K562 (cell line): ENCODE data around the gene PLCB4. TPM values are rescaled to one million over a fixed set of nuclear protein-coding genes. Genes with fewer than 3 reads are reported as not detected.

Experiments
- ATAC-seq: fragments of 200-7000 bp; cut with Tn5 transposase; 3 replicates; pipeline ENCODE4 v1.9.1; 2020; ENCODE audit warnings: moderate library complexity
- BruUV-seq: library from RNA; stranded (reverse); fragments of 400-500 nt; replicated peaks from 2 replicates; lab custom pipeline; 2021; lab: Mats Ljungman, UMichigan
- CTCF ChIA-PET: fragments of 300-600 bp; formaldehyde crosslinking; extraction: SDS; loops from one replicate; lab custom pipeline; 2021; ENCODE audit warnings: low intra/inter-chr PET ratio; lab: Yijun Ruan, JAX
- POLR2A ChIA-PET: fragments of 300-600, 350-650 bp; sonication (Branson Sonifier 250); formaldehyde crosslinking; extraction: SDS; loops from one replicate; lab custom pipeline; 2021; ENCODE audit warnings: antibody characterized with exemption, inconsistent platforms; lab: Yijun Ruan, JAX
- DNase-seq, 4 experiments: peaks; one replicate each; pipeline versions ENCODE4 v3.0.0 to v3.0.0-alpha.2; 2011 to 2018; ENCODE audit warnings: low spot score in 3 of 4, mixed read lengths in 3 of 4; ENCODE audit errors: extremely low read depth in 1 of 4
- FAIRE-seq: peaks from 2 replicates; lab custom pipeline; 2011; peaks lifted over from hg19 to GRCh38; lab: Jason Lieb, UNC
- H2AFZ ChIP-seq: 2 replicates; pipeline ENCODE4 v1.6.0; 2011; ENCODE audit warnings: low read depth, low read length, control low read depth, inconsistent platforms
- H3K27ac ChIP-seq: fragments of 200-600 bp; 3 replicates; pipeline ENCODE4 v1.8.0; 2011; ENCODE audit warnings: low read depth, mild to moderate bottlenecking, control low read depth, inconsistent platforms, low read length, moderate library complexity, mixed read lengths; ENCODE audit errors: extremely low read depth
- H3K27me3 ChIP-seq, 2 experiments: fragments of 300-600 bp in 1 of 2; 2 replicates in 1 of 2; 3 replicates in 1 of 2; pipeline versions ENCODE4 v1.6.0 to v1.8.0; 2011; ENCODE audit warnings: inconsistent platforms in 2 of 2, low read length in 2 of 2, mild to moderate bottlenecking in 1 of 2, mixed read lengths in 1 of 2, moderate library complexity in 1 of 2; ENCODE audit not compliant: control insufficient read depth in 2 of 2, insufficient read depth in 2 of 2
- H3K36me3 ChIP-seq: fragments of 300-600 bp; 3 replicates; pipeline ENCODE4 v1.8.0; 2011; ENCODE audit warnings: mild to moderate bottlenecking, low read length, inconsistent platforms; ENCODE audit not compliant: control insufficient read depth, insufficient read depth
- H3K4me1 ChIP-seq, 2 experiments: fragments of 200-600 bp in 1 of 2; replicated peaks in 1 of 2; 2 replicates in 1 of 2; 3 replicates in 1 of 2; pipeline versions ENCODE4 v1.5.1 to v1.8.0; 2011; ENCODE audit warnings: inconsistent platforms in 2 of 2, low read length in 2 of 2, mild to moderate bottlenecking in 1 of 2, mixed read lengths in 1 of 2, moderate library complexity in 1 of 2; ENCODE audit not compliant: control insufficient read depth in 2 of 2, insufficient read depth in 2 of 2
- H3K4me2 ChIP-seq: 2 replicates; pipeline ENCODE4 v1.6.1; 2011; ENCODE audit warnings: low read length, control low read depth, inconsistent platforms, mixed read lengths; ENCODE audit not compliant: insufficient read depth
- H3K4me3 ChIP-seq: fragments of 200-600 bp; sonication (generic), shearing (Covaris generic); 2 replicates; pipeline ENCODE4 v1.5.1; 2016; ENCODE audit warnings: control low read depth, inconsistent platforms
- H3K79me2 ChIP-seq: fragments of 200-600 bp; 3 replicates; pipeline ENCODE4 v1.8.0; 2011; ENCODE audit warnings: low read length, inconsistent platforms; ENCODE audit not compliant: control insufficient read depth, insufficient read depth
- H3K9ac ChIP-seq, 2 experiments: 2 replicates each; pipeline versions ENCODE4 v1.6.0 to v1.6.1; 2011; ENCODE audit warnings: low read depth in 2 of 2, low read length in 2 of 2, control low read depth in 1 of 2, inconsistent platforms in 1 of 2, mild to moderate bottlenecking in 1 of 2, mixed read lengths in 1 of 2; ENCODE audit not compliant: insufficient read depth in 1 of 2
- H3K9me1 ChIP-seq: one replicate; pipeline ENCODE4 v1.6.0; 2011; ENCODE audit warnings: inconsistent platforms, mild to moderate bottlenecking, low read length, moderate library complexity; ENCODE audit not compliant: control insufficient read depth, insufficient read depth
- H3K9me3 ChIP-seq: replicated peaks from 2 replicates; pipeline ENCODE4 v1.5.1; 2011; ENCODE audit warnings: low read depth, low read length, inconsistent platforms; ENCODE audit not compliant: control insufficient read depth, insufficient read depth
- H4K20me1 ChIP-seq: replicated peaks from 2 replicates; pipeline ENCODE4 v1.6.1; 2011; ENCODE audit warnings: low read length, inconsistent platforms, mixed read lengths; ENCODE audit not compliant: control insufficient read depth, insufficient read depth
- CBFA2T3 ChIP-seq: fragments of 450-650 bp; IDR thresholded peaks from 2 replicates; pipeline ENCODE4 v1.6.1; 2017
- CTBP1 ChIP-seq: fragments of 450-650 bp; IDR thresholded peaks from 2 replicates; pipeline ENCODE4 v1.6.1; 2016; ENCODE audit warnings: borderline replicate concordance
- DIDO1 ChIP-seq: fragments of 450-650 bp; IDR thresholded peaks from 2 replicates; pipeline ENCODE4 v1.6.1; 2016; ENCODE audit warnings: low read depth, missing biosample characterization, missing genetic modification characterization
- DPF2 ChIP-seq: fragments of 450-650 bp; IDR thresholded peaks from 2 replicates; pipeline ENCODE4 v1.6.1; 2016
- FOXA3 ChIP-seq, 2 experiments: fragments of 450-650 bp in 1 of 2; sonication (generic) in 1 of 2; formaldehyde crosslinking; IDR thresholded peaks in 1 of 2; conservative IDR thresholded peaks in 1 of 2; 2 replicates each; pipeline versions ENCODE4 v1.4.0 to v1.8.0; 2020 to 2022; ENCODE audit warnings: mild to moderate bottlenecking in 2 of 2, missing genetic modification reagents in 1 of 2
- GATA2 ChIP-seq: sonication (generic); formaldehyde crosslinking; IDR thresholded peaks from 2 replicates; pipeline ENCODE4 v1.4.0; 2020; ENCODE audit warnings: mild to moderate bottlenecking, missing genetic modification reagents
- SMC3 ChIP-seq: conservative IDR thresholded peaks from 2 replicates; pipeline ENCODE4 v1.6.1; 2011; ENCODE audit warnings: low read depth, low read length, improper control_type of control experiment; ENCODE audit not compliant: insufficient read depth
- TCFL5 ChIP-seq: fragments of 250-450 bp; sonication (Bioruptor Pico); conservative IDR thresholded peaks from 2 replicates; pipeline ENCODE4 v1.6.1; 2021; ENCODE audit warnings: mild to moderate bottlenecking, moderate library complexity, matching md5 sums
- TEAD4 ChIP-seq, 2 experiments: sonication (generic) in 1 of 2; formaldehyde crosslinking in 1 of 2; IDR thresholded peaks; 2 replicates each; pipeline versions ENCODE4 v1.6.1 to v1.8.0; 2012 to 2022; ENCODE audit warnings: borderline replicate concordance in 1 of 2, inconsistent platforms in 1 of 2, low read length in 1 of 2, mild to moderate bottlenecking in 1 of 2, missing genetic modification reagents in 1 of 2
- ZNF140 ChIP-seq: fragments of 250-450 bp; sonication (Bioruptor Pico); IDR thresholded peaks from 2 replicates; pipeline ENCODE4 v1.8.0; 2021; ENCODE audit warnings: moderate library complexity, mild to moderate bottlenecking, inconsistent platforms
- WGBS: fragments of 100-300 bp; shearing (Covaris generic); methylation state at CpG from one replicate; pipeline ENCODE4 v1.1.6; 2016; ENCODE audit warnings: low coverage, mixed read lengths; ENCODE audit not compliant: insufficient coverage; ENCODE audit errors: missing lambda C conversion rate; 5-methylcytosine and 5-hydroxymethylcytosine counted together
- in situ Hi-C: fragments of 300-500 bp; cut with MboI; formaldehyde crosslinking; loops from 4 replicates; pipeline ENCODE4 v1.15.0; 2018; ENCODE audit warnings: inconsistent platforms, mixed read lengths
- intact Hi-C: fragments of 100-400 bp; cut with micrococcal nuclease; formaldehyde crosslinking; loops from 2 replicates; pipeline ENCODE4 v1.14.2; 2022
- polyA plus RNA-seq, 8 experiments: library from polyadenylated mRNA; depleted of rRNA in 4 of 8; stranded (reverse) in 5 of 8; unstranded in 3 of 8; fragments of >200 nt; fragmentation: Nextera tagmentation in 2 of 8; fragmentation: Illumina TruSeq in 1 of 8; extraction: Ambion mirVana in 2 of 8; extraction: Trizol in 1 of 8; gene quantifications; 2 replicates each; pipeline versions ENCODE4 v1.2.1 to v1.2.3, GENCODE V29; 2011 to 2014; ENCODE audit warnings: inconsistent platforms in 1 of 8, missing spikeins in 1 of 8
- total RNA-seq, 7 experiments: library from RNA; depleted of rRNA in 6 of 7; stranded (reverse); fragments of >200 nt in 6 of 7; fragmentation: Illumina TruSeq in 2 of 7; extraction: Trizol in 2 of 7; gene quantifications; 2 replicates each; pipeline versions ENCODE4 v1.2.1 to v1.2.3, GENCODE V29; 2011 to 2021; ENCODE audit warnings: low replicate concordance in 1 of 7
- TF ChIP-seq, protein P1 (sequence below): sonication (generic); formaldehyde crosslinking; IDR thresholded peaks from 2 replicates; pipeline ENCODE4 v1.8.1; 2023; ENCODE audit warnings: mild to moderate bottlenecking, missing genetic modification reagents
- TF ChIP-seq, protein P2 (sequence below): fragments of 250-450 bp; sonication (Bioruptor Pico); IDR thresholded peaks from 2 replicates; pipeline ENCODE4 v1.4.0; 2020

Gene PLCB4
- total and polyA plus RNA-seq, 9 of the 15 experiments (the other 6 are each of a cell fraction or from before 2014, with no cell fraction given), result 0.20 to 2.9 (median 0.52) TPM

DNA sequence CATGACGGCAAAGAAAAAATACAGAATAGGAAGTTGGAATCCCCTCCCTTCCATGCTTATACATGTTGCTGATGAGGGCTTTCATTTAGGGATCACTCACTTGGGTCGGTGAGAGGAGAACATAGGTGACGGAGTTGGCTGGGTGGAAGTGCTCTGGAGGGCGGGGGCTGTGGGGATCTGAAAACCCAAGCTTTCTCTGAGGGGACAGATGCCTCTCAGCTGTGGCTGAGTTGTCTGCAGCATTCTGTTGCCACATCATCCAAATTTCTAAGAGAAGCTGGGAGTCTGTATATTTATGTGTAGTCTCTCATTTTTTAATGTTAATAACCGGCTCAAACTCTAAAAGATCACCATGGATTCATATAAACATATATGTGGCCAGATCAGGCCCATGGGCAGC is 141.5 kb downstream of the PLCB4 start (continued):
- TF ChIP-seq, protein P1, sequence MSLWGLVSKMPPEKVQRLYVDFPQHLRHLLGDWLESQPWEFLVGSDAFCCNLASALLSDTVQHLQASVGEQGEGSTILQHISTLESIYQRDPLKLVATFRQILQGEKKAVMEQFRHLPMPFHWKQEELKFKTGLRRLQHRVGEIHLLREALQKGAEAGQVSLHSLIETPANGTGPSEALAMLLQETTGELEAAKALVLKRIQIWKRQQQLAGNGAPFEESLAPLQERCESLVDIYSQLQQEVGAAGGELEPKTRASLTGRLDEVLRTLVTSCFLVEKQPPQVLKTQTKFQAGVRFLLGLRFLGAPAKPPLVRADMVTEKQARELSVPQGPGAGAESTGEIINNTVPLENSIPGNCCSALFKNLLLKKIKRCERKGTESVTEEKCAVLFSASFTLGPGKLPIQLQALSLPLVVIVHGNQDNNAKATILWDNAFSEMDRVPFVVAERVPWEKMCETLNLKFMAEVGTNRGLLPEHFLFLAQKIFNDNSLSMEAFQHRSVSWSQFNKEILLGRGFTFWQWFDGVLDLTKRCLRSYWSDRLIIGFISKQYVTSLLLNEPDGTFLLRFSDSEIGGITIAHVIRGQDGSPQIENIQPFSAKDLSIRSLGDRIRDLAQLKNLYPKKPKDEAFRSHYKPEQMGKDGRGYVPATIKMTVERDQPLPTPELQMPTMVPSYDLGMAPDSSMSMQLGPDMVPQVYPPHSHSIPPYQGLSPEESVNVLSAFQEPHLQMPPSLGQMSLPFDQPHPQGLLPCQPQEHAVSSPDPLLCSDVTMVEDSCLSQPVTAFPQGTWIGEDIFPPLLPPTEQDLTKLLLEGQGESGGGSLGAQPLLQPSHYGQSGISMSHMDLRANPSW (CRISPR knock-in tag), result no peak
- TF ChIP-seq GATA2 (CRISPR knock-in tag) (no peak), CBFA2T3 (no peak), SMC3 (no peak), ZNF140 (no peak), TCFL5 (CRISPR knock-in tag) (no peak)

DNA sequence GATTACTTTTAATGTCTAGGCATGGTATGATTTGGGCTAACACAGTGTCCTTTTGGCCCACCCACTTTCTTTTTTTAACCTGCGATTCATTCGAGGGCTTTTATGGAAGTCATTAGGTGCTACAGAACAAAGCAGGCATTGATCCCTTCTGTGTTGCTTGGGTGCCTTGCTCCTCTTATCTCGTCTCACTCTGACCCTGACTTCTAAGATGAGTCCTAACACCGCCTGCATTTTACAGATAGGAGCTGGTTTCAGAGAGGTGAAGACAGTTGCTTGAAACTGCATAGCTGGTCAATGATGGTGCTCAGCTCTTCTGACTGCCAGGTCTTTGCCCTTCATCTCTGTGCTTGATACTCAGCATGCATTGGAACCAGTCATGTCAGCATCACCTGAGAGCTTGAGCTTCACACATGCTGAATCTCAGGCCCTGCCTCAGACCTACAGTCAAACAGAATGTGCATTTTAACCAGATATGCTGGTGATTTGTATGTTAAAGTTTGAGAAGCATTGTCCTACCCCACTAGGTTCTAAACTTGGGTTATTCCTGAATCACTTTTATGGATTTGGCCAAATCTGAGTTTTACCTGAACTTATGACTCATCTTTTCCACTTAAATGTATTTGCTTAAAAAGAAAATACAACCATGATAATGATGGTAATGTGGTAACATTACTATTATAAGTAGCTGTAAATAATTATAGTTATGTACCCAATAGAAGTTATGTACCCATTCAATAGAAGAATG is 142.3 kb downstream of the PLCB4 start:
- Histone ChIP-seq H3K27ac (no peak overlapping the region), H3K4me1 (peaks cover 0 to 3% of the 10 kb centered on the region in 2 experiments; a peak in 3 of 5 replicates), H3K79me2 (no peaks in the 10 kb centered on the region), H2AFZ (no peak overlapping the region), H3K27me3 (no peaks in the 10 kb centered on the region), H3K9me3 (no peaks in the 10 kb centered on the region), H3K9ac (no peak overlapping the region), H3K4me3 (no peak overlapping the region), H3K9me1 (no peaks in the 10 kb centered on the region), H4K20me1 (no peaks in the 10 kb centered on the region), H3K36me3 (no peaks in the 10 kb centered on the region), H3K4me2 (no peak overlapping the region; the same call in 1 of the 2 replicates)
- POLR2A ChIA-PET, result no interaction called here
- intact Hi-C loops, result no loop called here
- 3% methylated on average over 3 of the region's 4 CpGs for WGBS
- FAIRE-seq (peak; percentile 77), DNase-seq (peak; percentile 34 to 72 (median 58)), ATAC-seq (peak; percentile 90)
- no TSS peak for BruUV-seq
- in situ Hi-C loops, result no loop called here
- CTCF ChIA-PET, result no interaction called here
- TF ChIP-seq DPF2 (peak; percentile 62), DIDO1 (no peak), CTBP1 (no peak), TEAD4 (IDR thresholded peaks at IDR 0.05; ENCODE audit: low read length) (peak; percentile 60), TEAD4 (CRISPR knock-in tag; IDR thresholded peaks at IDR 0.05; ENCODE audit: borderline replicate concordance) (no peak), FOXA3 (CRISPR knock-in tag; conservative IDR thresholded peaks at IDR 0.05 in 1 of 2, IDR thresholded peaks at IDR 0.05 in 1 of 2) (no peak)
- TF ChIP-seq, protein P2, sequence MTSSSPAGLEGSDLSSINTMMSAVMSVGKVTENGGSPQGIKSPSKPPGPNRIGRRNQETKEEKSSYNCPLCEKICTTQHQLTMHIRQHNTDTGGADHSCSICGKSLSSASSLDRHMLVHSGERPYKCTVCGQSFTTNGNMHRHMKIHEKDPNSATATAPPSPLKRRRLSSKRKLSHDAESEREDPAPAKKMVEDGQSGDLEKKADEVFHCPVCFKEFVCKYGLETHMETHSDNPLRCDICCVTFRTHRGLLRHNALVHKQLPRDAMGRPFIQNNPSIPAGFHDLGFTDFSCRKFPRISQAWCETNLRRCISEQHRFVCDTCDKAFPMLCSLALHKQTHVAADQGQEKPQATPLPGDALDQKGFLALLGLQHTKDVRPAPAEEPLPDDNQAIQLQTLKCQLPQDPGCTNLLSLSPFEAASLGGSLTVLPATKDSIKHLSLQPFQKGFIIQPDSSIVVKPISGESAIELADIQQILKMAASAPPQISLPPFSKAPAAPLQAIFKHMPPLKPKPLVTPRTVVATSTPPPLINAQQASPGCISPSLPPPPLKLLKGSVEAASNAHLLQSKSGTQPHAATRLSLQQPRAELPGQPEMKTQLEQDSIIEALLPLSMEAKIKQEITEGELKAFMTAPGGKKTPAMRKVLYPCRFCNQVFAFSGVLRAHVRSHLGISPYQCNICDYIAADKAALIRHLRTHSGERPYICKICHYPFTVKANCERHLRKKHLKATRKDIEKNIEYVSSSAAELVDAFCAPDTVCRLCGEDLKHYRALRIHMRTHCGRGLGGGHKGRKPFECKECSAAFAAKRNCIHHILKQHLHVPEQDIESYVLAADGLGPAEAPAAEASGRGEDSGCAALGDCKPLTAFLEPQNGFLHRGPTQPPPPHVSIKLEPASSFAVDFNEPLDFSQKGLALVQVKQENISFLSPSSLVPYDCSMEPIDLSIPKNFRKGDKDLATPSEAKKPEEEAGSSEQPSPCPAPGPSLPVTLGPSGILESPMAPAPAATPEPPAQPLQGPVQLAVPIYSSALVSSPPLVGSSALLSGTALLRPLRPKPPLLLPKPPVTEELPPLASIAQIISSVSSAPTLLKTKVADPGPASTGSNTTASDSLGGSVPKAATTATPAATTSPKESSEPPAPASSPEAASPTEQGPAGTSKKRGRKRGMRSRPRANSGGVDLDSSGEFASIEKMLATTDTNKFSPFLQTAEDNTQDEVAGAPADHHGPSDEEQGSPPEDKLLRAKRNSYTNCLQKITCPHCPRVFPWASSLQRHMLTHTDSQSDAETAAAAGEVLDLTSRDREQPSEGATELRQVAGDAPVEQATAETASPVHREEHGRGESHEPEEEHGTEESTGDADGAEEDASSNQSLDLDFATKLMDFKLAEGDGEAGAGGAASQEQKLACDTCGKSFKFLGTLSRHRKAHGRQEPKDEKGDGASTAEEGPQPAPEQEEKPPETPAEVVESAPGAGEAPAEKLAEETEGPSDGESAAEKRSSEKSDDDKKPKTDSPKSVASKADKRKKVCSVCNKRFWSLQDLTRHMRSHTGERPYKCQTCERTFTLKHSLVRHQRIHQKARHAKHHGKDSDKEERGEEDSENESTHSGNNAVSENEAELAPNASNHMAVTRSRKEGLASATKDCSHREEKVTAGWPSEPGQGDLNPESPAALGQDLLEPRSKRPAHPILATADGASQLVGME (CRISPR knock-in tag), result no peak
